GM21619 (cell line): Measurements from ENCODE around the gene SH2D3A.
A peak's percentile ranks its signal among the peaks of the same experiment; 100 is the strongest.
"Not testable (repeated sequence)": the region's sequence is repeated elsewhere in the genome, so short reads cannot be mapped to it uniquely, and the experiment has no call there.

Experiments
- ATAC-seq: cut with Tn5 transposase; IDR thresholded peaks from one replicate; pipeline ENCODE4 v1.9.1; 2021; ENCODE audit not compliant: unreplicated experiment

The SH2D3A gene

DNA sequence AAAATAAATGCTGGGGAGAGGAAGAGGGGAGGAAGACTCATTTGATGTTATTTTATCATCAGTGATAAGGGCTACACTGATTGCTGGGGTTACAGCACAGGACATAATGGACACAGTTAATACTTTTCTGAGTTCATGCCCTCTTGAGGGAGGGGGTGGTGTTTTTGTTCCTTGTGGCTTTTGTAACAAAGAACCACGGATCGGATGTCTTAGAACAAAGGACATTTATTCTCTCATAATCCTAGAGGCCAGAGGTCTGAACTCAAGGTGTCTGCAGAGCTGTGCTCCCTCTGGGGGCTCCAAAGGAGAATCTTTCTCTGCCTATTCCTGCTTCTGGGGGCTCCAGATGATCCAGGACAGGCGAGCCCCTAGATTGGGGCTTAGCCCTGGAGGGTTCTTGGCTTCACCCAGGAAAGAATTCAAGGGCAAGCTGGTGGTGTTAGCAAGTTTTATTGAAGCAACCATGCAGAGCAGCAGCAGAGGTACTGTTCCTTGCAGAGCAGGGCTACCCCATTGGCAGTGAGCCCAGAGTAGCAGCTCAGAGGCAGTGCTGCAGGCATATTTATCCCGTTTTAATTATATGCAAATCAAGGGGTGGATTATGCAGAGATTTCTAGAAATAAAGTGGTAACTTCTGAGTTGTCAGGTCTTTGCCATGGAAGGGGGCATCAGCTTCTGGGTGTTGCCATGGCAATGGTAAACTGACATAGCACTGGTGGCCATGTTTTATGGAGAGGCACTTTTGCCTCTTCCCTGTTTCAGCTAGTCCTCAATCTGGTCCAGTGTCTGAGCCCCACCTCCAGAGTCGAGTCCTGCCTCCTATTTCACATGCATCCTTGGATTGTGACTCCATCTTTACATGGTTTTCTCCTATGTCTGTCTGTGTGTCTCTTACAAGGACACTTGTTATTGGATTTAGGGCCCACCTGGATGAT is 23.2 kb upstream of the SH2D3A start:
- no peak for ATAC-seq

DNA sequence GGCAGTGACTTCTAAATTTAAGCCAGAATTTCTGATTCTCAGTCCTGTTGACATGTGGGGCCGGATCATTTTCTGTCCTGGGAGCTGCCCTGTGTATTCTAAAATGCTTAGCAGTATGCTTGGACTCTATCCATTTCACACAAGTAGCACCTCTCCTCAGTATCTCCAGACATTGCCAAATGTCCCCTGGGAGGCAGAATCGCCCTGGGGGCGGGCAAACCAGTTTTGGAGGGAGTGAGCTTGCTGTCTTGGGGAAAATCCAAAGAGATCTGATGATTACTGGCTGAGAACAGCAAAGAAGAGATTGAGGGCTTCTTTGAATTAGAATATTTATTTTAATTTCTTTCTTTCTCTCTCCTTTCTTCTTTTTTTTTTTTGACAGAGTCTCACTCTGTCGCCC is 21.7 kb upstream of the SH2D3A start:
- ATAC-seq: no peak

DNA sequence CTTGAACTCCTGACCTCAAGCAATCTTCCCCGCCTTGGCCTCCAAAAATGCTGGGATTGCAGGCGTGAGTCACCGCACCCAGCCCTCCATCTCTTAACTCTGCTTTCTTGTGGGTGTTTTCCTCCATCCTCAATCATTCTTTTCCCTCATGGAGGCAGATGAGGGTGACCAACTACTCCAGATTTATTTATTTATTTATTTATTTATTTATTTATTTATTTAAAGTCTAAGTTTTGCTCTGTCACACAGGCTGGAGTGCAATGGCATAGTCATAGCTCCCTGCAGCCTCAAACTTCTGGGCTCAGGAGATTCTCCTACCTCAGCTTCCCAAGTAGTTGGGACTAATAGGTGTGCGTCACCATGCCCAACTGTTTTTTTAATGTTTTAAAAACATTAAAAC is 20.2 kb upstream of the SH2D3A start:
- ATAC-seq: no peak

DNA sequence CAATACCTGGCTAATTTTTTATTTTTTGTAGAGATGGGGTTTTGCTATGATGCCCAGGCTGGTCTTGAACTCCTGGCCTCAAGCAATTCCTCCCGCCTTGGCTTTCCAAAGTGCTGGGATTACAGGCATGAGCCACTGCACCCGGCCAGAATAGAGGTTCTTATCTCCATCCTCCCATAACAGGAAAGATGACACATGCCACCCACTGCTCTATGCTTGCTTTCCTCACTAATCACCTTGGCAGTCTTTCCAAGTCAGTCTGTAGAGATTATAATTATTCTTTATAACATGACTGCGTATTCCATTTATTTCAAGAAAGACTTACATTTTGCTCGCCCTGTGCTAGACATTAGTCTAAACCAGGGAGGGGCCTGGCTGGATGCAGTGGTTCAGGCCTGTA is 12.0 kb upstream of the SH2D3A start:
- no peak for ATAC-seq

DNA sequence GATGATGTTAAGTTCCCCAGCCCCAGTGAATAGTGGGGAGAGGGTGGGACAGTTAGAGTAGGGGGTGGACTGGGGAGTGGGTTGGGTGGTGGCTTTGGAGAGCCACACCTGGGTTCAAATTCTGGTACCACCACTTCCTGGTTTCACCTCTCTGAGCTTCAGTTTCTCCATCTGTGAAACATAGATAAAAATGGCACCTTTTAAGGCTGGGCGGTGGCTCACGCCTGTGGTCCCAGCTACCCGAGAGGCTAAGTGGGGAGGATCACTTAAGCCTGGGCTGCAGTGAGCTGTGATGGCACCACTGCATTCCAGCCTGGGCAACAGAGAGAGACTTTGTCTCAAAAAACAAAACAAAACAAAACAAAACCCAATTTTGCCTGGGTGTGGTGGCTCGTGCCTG is 11.2 kb upstream of the SH2D3A start:
- ATAC-seq: no peak

DNA sequence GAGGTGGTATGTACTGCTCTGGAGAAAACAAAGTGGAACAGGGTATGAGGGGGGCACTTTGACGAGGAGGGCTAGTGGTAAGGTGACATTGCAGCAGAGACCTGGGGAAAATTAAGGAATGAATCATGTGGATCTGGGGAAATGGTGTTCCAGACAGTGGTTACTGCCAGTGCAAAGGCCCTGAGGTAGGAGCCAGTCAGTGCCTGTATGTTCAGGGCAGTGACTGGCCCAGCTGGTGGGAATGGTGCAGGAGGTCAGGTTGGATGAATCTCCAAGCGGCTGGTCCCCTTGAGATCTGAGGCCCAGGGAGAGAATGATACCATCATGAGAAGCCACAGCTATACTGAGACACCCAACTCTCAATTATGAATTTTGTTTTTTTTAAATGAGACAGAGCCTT is 10.2 kb upstream of the SH2D3A start:
- no peak for ATAC-seq

DNA sequence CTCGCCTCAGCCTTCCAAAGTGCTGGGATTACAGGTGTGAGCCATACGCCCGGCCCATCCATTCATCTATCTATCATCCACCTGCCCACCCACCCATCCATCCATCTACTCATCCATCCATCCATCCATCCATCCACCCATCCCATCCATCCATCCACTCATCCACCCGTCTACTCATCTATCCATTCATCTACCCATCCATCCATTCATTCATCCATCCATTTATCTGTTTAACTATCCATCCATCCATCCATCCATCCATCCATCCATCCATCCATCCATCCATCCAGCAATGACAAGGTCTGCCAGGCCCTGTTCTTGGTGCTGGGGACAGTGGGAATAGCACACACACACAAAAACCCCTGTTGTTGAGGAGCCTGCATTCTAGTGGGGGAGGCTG is 9.8 kb upstream of the SH2D3A start:
- no peak for ATAC-seq

DNA sequence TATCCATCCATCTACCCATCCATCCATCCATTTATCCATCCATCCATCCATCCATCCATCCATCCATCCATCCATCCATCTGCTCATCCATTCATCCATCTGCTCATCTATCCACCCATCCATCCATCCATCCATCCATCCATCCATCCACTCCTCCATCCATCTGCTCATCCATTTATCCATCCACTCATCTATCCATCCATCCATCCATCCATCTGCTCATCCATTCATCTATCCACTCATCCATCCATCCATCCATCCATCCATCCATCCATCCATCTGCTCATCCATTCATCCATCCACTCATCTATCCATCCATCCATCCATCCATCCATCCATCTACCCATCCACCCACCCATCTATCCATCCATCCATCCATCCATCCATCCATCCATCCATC is 8.8 kb upstream of the SH2D3A start:
- ATAC-seq: not testable (repeated sequence)

DNA sequence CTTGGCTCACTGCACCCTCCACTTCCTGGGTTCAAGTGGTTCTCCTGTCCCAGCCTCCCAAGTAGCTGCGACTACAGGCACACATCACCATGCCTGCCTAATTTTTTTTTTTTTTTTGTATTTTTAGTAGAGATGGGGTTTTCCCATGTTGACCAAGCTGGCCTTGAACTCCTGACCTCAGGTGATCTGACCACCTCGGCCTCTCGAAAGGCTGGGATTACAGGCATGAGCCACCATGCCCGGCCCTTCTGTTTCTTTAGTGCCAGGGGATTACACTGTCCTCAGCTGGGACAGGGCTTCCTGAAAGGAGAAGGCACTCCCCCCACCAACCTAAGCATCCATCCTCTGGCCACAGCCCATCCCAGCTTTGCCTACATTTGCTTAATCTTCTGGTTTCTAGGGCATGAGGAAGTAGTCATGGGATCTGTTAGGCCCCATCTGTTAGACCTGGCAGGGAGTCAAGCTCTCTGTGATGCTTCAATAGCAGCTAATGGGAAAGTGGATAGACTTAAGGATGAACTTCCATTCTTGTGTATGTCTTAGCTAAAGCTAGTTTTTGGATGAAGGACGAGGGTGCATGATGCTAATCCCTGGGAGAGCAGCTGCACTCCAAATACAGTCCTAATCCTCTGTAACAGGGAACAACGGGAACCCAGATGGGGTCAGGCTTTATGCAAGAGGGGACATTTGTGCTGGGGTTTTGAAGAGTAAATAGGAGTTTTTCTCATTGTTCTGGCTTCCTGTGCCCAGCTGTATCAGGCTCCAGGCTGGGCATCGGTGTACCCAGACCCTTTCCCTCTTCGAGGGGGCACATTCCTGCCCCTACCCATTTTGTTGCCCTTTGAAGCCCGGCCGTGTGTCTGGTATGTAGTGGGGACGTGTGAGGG is 7.8 kb upstream of the SH2D3A start:
- no peak for ATAC-seq

DNA sequence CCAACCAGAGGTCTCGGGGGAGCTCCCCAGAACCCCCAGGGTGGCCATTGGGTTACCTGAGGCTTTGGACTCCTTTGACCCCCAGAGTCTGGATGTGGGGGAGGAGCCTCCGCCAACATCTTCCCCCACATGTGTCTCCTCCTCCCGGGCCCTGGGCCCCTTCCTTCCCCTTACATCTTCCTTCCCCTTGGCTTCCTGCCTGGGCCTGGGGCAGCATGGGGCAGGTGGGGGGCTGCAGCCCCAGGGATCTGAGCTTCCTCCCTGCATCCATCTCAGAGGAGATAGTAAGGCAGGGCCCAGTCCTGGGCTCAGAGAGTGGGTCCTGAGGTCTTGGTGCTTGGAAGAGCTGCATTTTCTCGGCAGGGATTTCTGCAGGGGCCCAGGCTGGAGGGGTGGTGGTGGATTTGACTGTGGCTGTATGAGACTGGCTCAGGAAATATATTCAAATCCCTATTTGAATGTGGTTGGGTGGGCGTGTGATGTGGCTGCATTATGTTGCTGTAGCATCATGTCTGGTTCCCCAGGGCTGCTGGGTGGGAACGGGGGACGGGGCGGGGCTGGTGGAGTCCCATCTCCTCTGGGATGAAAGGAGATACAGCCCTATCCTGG is 6.2 kb upstream of the SH2D3A start:
- peak; percentile 44 for ATAC-seq

DNA sequence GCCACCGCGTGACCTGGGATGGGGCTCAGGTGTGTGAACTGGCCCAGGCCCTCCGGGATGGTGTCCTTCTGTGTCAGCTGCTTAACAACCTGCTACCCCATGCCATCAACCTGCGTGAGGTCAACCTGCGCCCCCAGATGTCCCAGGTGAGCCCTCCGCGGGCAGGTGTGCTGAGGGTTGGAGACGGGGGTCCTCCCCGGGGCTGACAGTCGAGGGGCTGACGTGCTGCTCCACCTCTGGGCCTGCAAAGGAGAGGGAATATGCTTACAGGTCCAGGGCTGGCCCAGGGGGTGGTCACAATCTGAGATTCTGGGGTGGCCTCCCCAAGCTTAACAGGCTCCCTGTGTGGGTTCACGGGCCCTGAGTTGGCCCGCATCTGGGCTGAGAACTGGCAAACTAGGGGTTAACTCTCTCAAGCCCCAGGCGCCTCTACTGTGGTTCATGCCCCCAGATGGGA is 5.7 kb upstream of the SH2D3A start:
- peak; percentile 8 for ATAC-seq

DNA sequence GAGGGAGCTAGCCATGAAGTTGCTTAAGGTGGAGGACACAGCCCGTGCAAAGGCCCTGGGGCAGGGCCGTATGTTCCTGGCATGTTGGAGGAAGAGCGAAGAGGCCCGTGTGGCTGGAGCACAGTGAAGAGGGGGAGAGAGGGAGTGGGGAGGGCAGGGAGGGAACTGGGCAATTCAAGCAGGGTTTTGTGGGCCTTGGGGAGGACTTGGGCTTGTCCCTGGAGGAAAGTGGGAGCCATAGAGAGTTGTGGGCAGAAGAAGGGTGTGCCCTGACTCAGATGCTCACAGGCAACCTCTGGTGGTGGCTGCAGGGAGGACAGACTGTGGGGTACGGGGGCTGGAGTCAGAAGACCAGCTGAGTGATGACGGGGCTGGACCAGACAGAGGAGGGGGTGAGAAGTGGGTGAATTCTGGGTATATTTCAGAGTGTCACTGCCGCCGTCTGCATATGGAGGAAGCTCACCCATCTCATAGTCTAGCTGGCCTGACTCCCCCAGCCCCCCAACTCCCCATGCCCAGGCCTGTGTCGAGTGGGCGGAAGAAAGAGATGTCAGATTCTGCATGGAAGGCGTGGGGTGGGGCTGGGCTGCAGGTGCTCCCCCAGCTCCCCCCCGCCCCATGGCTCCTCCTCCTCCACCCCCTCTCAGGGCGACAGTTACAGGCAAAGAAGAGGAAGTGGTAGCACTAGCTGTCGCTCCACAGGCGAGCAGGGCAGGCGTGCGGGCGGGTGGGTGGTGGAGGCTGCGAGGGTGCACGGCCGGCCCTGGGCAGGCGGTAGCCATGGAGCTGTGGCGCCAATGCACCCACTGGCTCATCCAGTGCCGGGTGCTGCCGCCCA is 5.0 kb upstream of the SH2D3A start, which contains the start of gene VAV1:
Gene VAV1 (plus strand): TSS at position 681 of the 838 bp plus-strand sequence. CDS start 100 bp downstream, at position 781.
- ATAC-seq: peak; percentile 30

DNA sequence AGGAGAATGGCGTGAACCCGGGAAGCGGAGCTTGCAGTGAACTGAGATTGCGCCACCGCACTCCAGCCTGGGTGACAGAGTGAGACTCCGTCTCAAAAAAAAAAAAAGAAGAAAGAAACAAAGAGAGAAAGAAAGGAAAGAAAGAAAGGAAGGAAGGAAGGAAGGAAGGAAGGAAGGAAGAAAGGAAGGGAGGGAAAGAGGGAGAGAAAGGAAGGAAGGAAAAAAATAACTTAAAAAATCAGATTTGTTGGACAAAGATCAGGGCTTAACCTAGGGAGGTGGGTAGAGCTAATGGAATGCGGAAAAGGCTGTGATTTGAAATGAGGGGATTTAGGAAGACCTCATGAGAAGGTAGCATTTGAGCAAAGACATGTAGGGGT is 4.4 kb upstream of the SH2D3A start:
- not testable (repeated sequence) for ATAC-seq

DNA sequence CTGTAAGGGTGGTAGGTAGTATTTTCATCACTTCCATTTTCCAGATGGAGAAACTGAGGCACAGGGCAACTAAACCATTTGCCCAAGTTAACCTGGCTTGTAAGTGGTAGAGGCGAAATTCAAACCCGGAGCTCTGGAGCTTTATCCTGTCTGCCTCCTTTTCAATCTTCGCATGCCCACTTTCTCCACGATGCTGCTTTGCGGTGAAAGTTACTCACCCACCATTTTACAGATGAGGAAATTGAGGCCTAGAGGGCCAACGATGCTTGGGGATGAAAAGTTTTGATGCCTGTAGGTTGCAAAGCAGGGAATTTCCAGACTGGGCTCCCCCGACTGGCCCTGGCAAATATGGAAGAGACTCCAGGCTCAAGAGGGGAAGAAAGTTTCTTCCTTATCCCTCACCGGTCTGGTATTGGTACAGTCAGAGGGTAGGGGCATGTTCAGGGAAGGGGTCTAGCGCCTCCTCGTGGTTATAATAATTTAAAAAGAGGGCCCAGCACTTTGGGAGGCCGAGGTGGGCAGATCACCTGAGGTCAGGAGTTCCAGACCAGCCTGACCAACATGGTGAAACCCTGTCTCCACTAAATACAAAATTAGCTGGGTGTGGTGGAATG is 1.9 kb upstream of the SH2D3A start:
- no peak for ATAC-seq

DNA sequence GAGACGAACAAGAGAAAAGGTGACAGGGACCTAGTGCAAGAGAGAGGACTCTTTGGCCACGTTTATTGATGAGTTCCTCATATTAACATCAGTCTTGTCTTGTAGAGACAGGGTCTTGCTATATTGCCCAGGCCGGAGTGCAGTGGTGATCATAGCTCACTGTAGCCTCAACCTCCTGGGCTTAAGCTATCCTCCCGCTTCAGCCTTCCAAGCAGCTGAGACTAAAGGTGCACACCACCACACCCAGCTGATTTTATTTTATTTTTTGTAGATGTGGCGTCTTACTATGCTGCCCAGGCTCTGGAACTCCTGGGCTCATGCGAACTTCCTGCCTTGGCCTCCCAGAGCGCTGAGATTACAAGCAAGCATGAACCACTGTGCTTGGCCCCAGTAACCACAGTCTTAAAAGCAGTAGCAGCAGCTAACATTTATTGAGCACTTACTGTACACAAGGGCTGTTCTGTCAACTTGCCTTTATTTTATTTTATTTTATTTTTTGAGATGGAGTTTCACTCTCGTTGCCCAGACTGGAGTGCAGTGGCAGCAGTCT is 1.1 kb upstream of the SH2D3A start:
- ATAC-seq: no peak

DNA sequence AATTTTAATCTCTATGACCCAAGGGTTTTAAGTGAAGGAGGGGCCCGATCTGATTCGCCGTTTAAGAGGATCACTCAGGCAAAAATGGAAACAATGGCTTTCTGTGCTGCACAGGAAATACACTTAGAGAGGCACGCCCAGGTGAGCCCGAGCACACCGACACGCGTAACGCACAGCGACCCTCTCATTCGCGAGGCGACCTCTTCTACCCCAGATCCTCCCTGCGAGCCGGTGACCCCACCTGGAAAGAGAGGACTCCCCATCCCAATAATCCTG is 216 bp downstream of the SH2D3A start:
- peak; percentile 18 for ATAC-seq

DNA sequence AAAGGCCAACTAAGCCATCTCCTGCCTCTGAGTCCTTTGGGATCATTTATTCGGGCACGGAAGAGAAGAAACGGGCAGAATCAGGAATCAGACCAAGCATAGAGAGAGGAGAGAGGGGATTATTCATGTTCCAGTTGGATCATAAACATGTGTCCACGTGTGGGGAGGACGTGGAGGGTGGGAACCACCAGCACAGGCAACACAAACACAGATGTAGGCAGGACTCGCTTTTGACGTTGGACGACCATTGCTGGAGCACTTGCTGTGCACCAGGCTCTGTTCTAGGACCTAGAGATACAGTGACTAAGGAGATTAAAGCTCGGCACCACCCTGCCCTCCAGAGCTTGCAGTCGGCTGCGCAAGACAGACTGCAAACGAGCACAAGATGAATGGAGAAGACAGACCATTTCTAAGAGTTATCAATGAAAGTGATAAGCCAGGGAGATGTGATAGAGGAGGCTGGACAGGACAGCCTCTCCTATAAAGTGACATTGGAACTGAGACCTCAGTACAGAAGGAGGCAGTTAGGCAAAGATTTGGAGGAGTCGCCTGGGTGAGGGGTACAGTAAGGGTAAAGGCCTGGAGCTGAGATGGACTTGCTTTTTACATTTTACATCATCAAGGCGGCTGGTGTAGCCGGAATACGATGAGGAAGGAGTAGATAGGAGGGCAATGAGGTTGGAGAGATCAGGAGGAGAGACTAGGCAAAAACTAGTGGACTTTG is 716 bp downstream of the SH2D3A start:
- no peak for ATAC-seq

DNA sequence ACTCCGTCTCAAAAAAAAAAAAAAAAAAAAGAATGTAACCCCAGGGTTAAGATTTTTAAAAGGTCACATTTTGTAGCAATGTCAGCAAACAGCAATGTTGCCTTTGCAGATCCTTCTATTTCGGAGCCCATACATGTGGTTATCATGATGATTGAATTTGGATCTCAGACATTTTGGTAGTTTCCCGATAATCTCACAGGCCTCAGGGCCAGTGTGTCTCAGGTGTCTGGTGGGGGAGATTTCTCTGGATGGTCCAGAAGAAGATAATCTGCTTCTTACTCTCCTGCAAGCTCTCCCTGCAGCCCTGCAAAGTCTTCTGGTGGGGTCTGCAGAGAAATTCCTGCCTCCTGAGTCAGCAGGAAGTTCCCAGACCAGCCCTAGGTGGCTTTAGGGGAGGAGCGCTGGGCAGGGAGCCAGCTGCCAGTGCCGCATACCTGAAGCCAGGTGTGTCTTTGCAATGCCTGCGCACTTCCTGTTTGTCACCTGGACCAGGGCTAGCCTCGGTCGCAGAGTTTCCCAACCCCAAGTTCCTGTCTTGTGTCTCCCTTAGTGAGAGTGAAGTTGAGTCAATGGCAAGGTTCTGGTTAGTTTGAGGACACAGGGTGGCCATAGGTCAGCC is 1.4 kb downstream of the SH2D3A start:
- ATAC-seq: no peak

DNA sequence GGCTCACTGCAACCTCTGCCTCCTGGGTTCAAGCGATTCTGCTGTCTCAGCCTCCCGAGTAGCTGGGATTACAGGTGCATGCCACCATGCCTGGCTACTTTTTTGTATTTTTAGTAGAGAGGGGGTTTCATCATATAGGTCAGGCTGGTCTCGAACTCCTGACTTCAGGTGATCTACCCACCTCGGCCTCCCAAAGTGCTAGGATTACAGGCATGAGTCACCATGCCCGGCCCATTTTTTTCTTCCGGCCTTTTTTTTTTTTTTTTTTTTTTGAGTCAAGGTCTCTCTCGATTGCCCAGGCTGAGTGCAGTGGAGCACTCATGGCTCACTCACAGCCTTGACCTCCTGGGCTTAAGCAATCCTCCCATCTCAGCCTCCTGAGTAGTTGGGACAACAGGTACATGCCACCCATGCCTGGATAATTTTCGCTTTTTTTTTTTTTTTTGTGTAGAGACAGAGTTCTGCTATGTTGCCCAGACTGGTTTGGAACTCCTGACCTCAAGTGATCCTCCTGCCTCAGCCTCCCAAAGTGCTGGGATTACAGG is 4.9 kb downstream of the SH2D3A start:
- not testable (repeated sequence) for ATAC-seq
